ENCODE measurements around the gene SPPL2B. TPM values are rescaled to one million over a fixed set of nuclear protein-coding genes. Genes with fewer than 3 reads are reported as not detected.

The SPPL2B gene
- total RNA-seq, 1 donor = 32.6 TPM

- Histone ChIP-seq H3K4me2 (ENCODE audit: insufficient read depth, low read length) (no peak overlapping the region), H3K4me3 (ENCODE audit: insufficient read depth, low read length) (no peak overlapping the region), H3K27me3 (ENCODE audit: insufficient read depth, low read length) (no peaks in the 10 kb centered on the region), H2AFZ (ENCODE audit: low read length) (no peak overlapping the region), H4K20me1 (ENCODE audit: insufficient read depth, low read length) (peaks cover 33% of the 10 kb centered on the region), H3K9me3 (ENCODE audit: low read depth, low read length) (no peaks in the 10 kb centered on the region), H3K36me3 (ENCODE audit: insufficient read depth, low read length) (no peaks in the 10 kb centered on the region), H3K4me1 (ENCODE audit: insufficient read depth, low read length) (no peaks in the 10 kb centered on the region), H3K27ac (ENCODE audit: low read depth, low read length) (no peak overlapping the region), H3K79me2 (ENCODE audit: insufficient read depth, low read length) (peaks cover 69% of the 10 kb centered on the region)
- DNase-seq (ENCODE audit: insufficient read length, low spot score, missing footprints) = no peak
- TF ChIP-seq CTCF (IDR thresholded peaks at IDR 0.05; ENCODE audit: extremely low read depth, low read depth, low read length) = no peak
Measured at GRCh38 chr19:2335848-2336247, 7.4 kb downstream of the SPPL2B start.

- TF ChIP-seq CTCF (IDR thresholded peaks at IDR 0.05; ENCODE audit: extremely low read depth, low read depth, low read length) = no peak
- DNase-seq (ENCODE audit: insufficient read length, low spot score, missing footprints) = no peak
- Histone ChIP-seq H3K27ac (ENCODE audit: low read depth, low read length) (no peak overlapping the region), H3K79me2 (ENCODE audit: insufficient read depth, low read length) (peaks cover 60% of the 10 kb centered on the region), H3K9me3 (ENCODE audit: low read depth, low read length) (no peaks in the 10 kb centered on the region), H2AFZ (ENCODE audit: low read length) (no peak overlapping the region), H3K4me1 (ENCODE audit: insufficient read depth, low read length) (no peaks in the 10 kb centered on the region), H3K36me3 (ENCODE audit: insufficient read depth, low read length) (no peaks in the 10 kb centered on the region), H4K20me1 (ENCODE audit: insufficient read depth, low read length) (peaks cover 26% of the 10 kb centered on the region), H3K4me3 (ENCODE audit: insufficient read depth, low read length) (no peak overlapping the region), H3K4me2 (ENCODE audit: insufficient read depth, low read length) (no peak overlapping the region), H3K27me3 (ENCODE audit: insufficient read depth, low read length) (no peaks in the 10 kb centered on the region)
Measured at GRCh38 chr19:2336528-2337328, 8.2 kb downstream of the SPPL2B start.

DNA sequence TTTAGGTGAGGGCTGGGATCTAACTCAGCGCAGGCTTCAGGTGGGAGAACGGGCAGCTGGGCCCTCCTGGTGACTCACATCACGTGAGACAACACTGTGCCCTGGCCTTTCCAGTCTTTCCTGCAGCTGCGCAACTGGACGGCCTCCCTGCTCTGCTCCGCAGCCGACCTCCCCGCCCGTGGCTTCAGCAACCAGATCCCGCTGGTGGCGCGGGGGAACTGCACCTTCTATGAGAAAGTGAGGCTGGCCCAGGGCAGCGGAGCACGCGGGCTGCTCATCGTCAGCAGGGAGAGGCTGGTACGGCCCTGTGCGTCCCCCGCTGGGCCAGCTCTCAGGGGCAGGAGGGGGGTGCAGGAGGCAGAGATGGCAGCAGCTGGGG lies 8.8 kb downstream of the SPPL2B start:
- Histone ChIP-seq H3K4me3 (ENCODE audit: insufficient read depth, low read length) (no peak overlapping the region), H3K9me3 (ENCODE audit: low read depth, low read length) (no peaks in the 10 kb centered on the region), H3K36me3 (ENCODE audit: insufficient read depth, low read length) (no peaks in the 10 kb centered on the region), H3K27ac (ENCODE audit: low read depth, low read length) (no peak overlapping the region), H4K20me1 (ENCODE audit: insufficient read depth, low read length) (peaks cover 26% of the 10 kb centered on the region), H3K4me2 (ENCODE audit: insufficient read depth, low read length) (no peak overlapping the region), H3K79me2 (ENCODE audit: insufficient read depth, low read length) (peaks cover 54% of the 10 kb centered on the region), H3K27me3 (ENCODE audit: insufficient read depth, low read length) (no peaks in the 10 kb centered on the region), H2AFZ (ENCODE audit: low read length) (no peak overlapping the region), H3K4me1 (ENCODE audit: insufficient read depth, low read length) (no peaks in the 10 kb centered on the region)
- DNase-seq (ENCODE audit: insufficient read length, low spot score, missing footprints) = peak; percentile 96
- TF ChIP-seq CTCF (IDR thresholded peaks at IDR 0.05; ENCODE audit: extremely low read depth, low read depth, low read length) = no peak

- no peak for DNase-seq (ENCODE audit: insufficient read length, low spot score, missing footprints)
- H3K36me3 ChIP-seq (ENCODE audit: insufficient read depth, low read length) = peaks cover 2% of the 10 kb centered on the region
- H3K4me3 ChIP-seq (ENCODE audit: insufficient read depth, low read length) = no peak overlapping the region
- no peak overlapping the region for H3K27ac ChIP-seq (ENCODE audit: low read depth, low read length)
- no peak overlapping the region for H3K4me2 ChIP-seq (ENCODE audit: insufficient read depth, low read length)
- H3K79me2 ChIP-seq (ENCODE audit: insufficient read depth, low read length) = peaks cover 48% of the 10 kb centered on the region
- no peaks in the 10 kb centered on the region for H3K27me3 ChIP-seq (ENCODE audit: insufficient read depth, low read length)
- no peak overlapping the region for H2AFZ ChIP-seq (ENCODE audit: low read length)
- H3K4me1 ChIP-seq (ENCODE audit: insufficient read depth, low read length) = no peaks in the 10 kb centered on the region
- no peak for TF ChIP-seq CTCF (IDR thresholded peaks at IDR 0.05; ENCODE audit: extremely low read depth, low read depth, low read length)
- H3K9me3 ChIP-seq (ENCODE audit: low read depth, low read length) = no peaks in the 10 kb centered on the region
- H4K20me1 ChIP-seq (ENCODE audit: insufficient read depth, low read length) = peaks cover 26% of the 10 kb centered on the region
Measured at GRCh38 chr19:2338055-2338615, 9.7 kb downstream of the SPPL2B start.

Data from osteoblast (primary cell).